ENCODE data around the gene RBFOX2.

Gene RBFOX2

DNA sequence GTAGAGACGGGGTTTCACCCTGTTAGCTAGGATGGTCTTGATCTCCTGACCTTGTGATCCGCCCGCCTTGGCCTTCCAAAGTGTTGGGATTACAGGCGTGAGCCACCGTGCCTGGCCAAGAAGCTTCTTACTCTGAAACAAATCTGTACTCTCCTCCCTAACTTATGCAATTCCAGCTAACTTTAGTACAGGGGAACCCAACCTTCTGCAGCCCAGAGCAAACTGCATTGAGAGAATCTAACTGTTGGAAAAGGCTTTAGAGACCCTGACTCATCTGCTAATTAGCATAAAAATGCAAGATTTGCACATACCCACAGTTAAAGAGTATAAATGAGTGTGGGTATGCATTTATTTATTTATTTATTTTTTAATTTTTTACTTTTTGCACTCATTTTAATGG, 246.1 kb downstream of the RBFOX2 start:
- DNase-seq (ENCODE audit: extremely low read depth, low read depth), result no peak
- TF ChIP-seq, protein P1, sequence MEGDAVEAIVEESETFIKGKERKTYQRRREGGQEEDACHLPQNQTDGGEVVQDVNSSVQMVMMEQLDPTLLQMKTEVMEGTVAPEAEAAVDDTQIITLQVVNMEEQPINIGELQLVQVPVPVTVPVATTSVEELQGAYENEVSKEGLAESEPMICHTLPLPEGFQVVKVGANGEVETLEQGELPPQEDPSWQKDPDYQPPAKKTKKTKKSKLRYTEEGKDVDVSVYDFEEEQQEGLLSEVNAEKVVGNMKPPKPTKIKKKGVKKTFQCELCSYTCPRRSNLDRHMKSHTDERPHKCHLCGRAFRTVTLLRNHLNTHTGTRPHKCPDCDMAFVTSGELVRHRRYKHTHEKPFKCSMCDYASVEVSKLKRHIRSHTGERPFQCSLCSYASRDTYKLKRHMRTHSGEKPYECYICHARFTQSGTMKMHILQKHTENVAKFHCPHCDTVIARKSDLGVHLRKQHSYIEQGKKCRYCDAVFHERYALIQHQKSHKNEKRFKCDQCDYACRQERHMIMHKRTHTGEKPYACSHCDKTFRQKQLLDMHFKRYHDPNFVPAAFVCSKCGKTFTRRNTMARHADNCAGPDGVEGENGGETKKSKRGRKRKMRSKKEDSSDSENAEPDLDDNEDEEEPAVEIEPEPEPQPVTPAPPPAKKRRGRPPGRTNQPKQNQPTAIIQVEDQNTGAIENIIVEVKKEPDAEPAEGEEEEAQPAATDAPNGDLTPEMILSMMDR (IDR thresholded peaks at IDR 0.05; ENCODE audit: low read depth, low read length), result no peak

DNA sequence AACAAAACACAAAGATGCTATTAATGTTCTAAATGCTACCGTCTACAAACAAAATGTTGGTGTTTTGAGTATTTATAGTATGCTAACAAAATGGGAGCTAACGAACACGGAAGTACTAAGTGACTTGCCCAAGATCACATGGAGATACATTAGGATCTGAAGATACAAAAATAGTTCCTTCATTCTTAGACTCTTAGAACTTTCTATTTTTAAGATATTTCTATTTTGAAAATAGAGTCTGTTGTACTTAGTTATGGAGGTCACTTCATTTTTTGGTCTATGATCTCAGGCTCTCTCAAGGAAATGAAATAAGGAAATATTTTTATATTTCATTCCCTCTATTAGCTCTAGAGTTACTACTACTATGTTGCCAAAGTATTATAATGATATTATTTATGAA, 246.7 kb downstream of the RBFOX2 start:
- TF ChIP-seq, protein P1 (IDR thresholded peaks at IDR 0.05; ENCODE audit: low read depth, low read length), result no peak
- no peak for DNase-seq (ENCODE audit: extremely low read depth, low read depth)

DNA sequence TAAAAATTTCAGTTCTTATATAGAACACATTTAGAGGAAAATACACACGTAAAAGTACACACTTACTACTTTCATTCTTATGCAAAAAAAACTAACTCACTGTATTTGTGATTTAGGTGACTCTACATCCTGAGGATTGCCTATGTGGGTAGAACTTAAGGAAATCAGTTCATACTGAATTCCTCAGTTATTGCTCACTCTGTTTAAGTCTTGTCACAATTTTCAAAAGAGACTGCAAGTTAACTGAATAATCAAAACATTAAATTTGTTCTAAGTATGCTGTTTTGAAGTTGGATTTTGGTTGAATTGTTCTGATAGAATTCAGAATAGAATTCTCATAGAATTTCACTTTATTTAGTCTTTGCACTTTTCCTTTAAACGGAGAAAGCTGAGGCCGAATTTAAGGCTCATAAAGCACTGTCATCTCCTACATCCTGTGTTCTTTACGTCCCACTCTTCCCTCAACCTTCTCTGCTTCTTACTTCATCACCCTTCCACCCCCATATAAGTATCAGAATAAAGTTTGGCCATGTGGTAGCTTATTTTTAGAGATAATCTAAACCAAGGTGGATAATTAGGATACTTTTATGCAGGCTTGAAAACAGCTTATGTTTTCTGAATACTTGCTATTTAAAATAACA, 251.2 kb downstream of the RBFOX2 start:
- TF ChIP-seq, protein P1 (IDR thresholded peaks at IDR 0.05; ENCODE audit: low read depth, low read length), result no peak
- DNase-seq (ENCODE audit: extremely low read depth, low read depth), result no peak

DNA sequence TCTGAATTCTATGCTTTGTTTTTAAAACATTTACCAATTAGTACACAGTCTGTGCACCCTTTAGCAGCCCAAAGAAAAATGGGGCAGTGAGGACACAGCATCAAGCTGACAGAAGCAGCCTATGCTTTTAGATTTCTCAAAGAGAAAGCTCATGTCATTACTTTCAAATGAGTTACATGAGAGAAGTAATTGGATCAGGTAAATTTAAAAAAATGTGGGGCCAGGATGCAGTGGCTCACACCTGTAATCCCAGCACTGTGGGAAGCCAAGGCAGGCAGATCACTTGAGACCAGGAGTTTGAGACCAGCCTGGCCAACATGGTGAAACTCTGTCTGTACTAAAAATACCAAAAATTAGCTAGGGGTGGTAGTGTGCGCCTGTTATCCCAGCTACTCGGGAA, 253.3 kb downstream of the RBFOX2 start:
- TF ChIP-seq, protein P1 (IDR thresholded peaks at IDR 0.05; ENCODE audit: low read depth, low read length), result no peak
- no peak for DNase-seq (ENCODE audit: extremely low read depth, low read depth)

DNA sequence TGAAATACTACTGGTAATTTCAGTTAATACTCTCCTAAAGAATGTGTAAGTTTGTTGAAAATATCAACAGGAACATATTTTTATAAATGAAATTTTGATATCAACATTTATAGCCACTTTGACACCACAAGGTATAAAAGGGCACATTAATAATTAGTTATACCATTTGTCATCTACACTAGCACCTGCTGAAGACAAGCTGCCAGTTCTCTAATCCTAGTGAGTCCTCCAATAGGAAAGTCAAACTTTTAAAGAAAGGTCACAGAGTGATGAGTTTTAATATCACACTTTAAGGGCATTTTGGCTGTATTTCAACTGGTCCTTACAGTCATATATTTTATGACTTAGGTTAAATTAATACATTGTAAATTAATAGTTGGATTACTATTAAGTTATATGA, 258.6 kb downstream of the RBFOX2 start:
- TF ChIP-seq, protein P1 (IDR thresholded peaks at IDR 0.05; ENCODE audit: low read depth, low read length), result no peak

DNA sequence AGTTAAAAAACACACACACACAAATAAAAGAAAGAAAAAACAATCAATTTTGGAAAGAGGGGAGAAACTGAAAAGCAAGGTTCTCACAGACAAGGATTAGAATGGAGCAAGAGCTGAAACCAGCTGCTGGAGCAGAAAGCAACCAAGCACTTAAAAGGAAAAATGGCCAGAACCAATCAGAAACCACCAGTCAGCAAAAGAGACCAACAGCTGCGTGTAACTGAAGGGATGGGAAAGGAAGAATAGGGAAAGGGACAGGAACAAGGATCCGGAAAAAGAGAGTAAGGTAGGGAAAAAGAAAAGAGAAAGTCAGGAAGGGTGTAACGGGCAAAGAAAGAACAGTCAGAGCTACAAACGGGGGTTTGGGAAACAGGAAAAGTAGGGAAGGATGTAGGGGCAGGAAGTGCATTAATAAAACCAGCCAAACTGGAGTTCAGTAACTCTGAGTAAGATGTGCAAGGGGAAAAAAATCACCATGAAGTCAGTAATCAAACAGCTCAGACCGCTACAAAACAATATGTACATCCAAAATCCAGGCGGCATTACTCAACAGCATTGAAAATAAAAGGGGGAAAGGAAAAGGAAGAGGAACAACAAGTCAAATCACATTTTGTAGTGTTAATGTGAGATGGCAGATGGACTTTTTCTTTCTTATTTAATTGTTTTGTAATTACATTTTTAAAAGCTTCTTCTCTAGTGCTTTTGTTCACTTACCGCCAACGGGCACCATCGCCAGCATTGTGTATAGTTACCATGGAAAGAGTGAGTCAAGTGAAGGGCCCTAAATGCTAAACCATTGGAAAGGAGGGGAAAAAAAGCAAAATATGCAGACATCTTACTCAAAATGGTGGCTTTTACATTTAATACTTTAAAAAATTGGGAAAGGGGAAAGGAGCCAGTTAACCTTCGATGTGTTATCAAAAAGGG, 261.7 kb downstream of the RBFOX2 start:
- TF ChIP-seq, protein P1 (IDR thresholded peaks at IDR 0.05; ENCODE audit: low read depth, low read length), result no peak
- no peak for DNase-seq (ENCODE audit: extremely low read depth, low read depth)

More for the DNA sequence above, 258.6 kb downstream of the RBFOX2 start:
- no peak for DNase-seq (ENCODE audit: extremely low read depth, low read depth)

DNA sequence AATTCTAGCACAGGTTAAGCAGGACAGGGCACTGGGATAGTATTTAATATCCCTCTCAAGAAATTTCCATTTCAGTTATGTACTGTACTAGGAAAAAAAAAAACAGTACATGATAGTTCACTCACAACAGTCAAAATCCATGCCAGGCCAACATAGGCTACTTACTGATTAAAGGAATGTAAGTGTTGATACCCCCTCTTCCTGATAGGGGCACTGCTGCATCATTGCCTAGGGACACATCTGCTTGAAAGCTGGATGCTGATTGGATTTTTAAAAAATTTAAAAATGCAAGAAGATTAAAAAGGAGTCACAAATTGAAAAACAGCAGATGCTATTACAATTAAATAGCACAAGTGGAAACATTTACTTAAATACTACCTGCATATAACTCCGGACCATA, 267.6 kb downstream of the RBFOX2 start:
- no peak for DNase-seq (ENCODE audit: extremely low read depth, low read depth)
- TF ChIP-seq, protein P1 (IDR thresholded peaks at IDR 0.05; ENCODE audit: low read depth, low read length), result peak; percentile 13

Data from AG09319 (cell line).